ENCODE results near the gene TRNAU1AP. TPM values are rescaled to one million over a fixed set of nuclear protein-coding genes. Genes with fewer than 3 reads are reported as not detected.

TRNAU1AP gene
- polyA plus RNA-seq, 2 donors = 20.1 to 27.8 TPM

Other genes starting within 250 kb of the TRNAU1AP start
- 10 to 100 TPM; 15.1 to 36.6 TPM for gene MED18, start 224.0 kb upstream of the TRNAU1AP start, polyA plus RNA-seq
- gene PHACTR4, start 183.3 kb upstream of the TRNAU1AP start, polyA plus RNA-seq = 10 to 100 TPM; 32.2 to 52.2 TPM
- 10 to 100 TPM; 32.5 to 46.4 TPM for gene RCC1, start 47.0 kb upstream of the TRNAU1AP start, polyA plus RNA-seq
- under 1 TPM; 0.51 to 0.96 TPM for gene RAB42, start 39.2 kb downstream of the TRNAU1AP start, polyA plus RNA-seq
- gene TAF12, start 90.0 kb downstream of the TRNAU1AP start, polyA plus RNA-seq = 10 to 100 TPM; 19.3 to 25.2 TPM
- gene RNU11, start 95.5 kb downstream of the TRNAU1AP start, polyA plus RNA-seq = not detected
- 1 to 10 TPM; 3.2 to 5.0 TPM for gene GMEB1, start 115.7 kb downstream of the TRNAU1AP start, polyA plus RNA-seq
- 10 to 100 TPM; 35.2 to 36.3 TPM for gene YTHDF2, start 183.9 kb downstream of the TRNAU1AP start, polyA plus RNA-seq